ENCODE measurements around the gene BUB1. TPM values are rescaled to one million over a fixed set of nuclear protein-coding genes. Genes with fewer than 3 reads are reported as not detected.

Gene BUB1
- polyA plus RNA-seq, 1 donor from 2014 or later = 2.4 TPM

GRCh38 chr2:110713513-110714362 is 35.9 kb upstream of the BUB1 start:
- Histone ChIP-seq H3K9ac (ENCODE audit: low read length) (no peak overlapping the region), H2AFZ (ENCODE audit: low read depth, low read length) (no peak overlapping the region)
- TF ChIP-seq RAD21 (conservative IDR thresholded peaks at IDR 0.05) = no peak
- no peak for TF ChIP-seq MXI1 (conservative IDR thresholded peaks at IDR 0.05; ENCODE audit: poor library complexity, severe bottlenecking)
- TF ChIP-seq EZH2 (IDR thresholded peaks at IDR 0.05; ENCODE audit: borderline replicate concordance, insufficient read depth, low read length, poor library complexity, severe bottlenecking) = no peak
- no peak for TF ChIP-seq REST (IDR thresholded peaks at IDR 0.05; ENCODE audit: borderline replicate concordance)
- TF ChIP-seq POLR2AphosphoS5 (IDR thresholded peaks at IDR 0.05) = no peak

DNA sequence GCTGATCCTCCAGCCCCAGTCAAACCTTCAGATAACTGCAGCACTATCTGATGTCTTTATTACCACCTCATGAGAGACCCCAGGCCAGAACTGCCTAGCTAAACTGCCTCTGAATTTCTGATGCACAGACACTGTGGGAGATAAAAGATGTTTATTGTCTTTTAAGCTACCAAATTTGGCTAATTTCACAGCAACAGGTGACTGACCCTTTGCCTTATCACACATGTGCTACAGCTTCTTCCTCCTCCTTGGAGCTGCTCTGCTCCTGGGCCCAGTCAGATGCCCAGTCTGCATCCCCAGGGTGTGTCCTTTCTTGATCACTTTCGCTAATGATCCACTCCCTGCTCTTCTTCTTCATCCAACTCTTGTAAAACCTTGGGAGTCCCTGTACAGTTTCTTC is 34.9 kb upstream of the BUB1 start:
- H3K9me2 ChIP-seq (ENCODE audit: insufficient read depth, low read length) = no peaks in the 10 kb centered on the region
- H3K79me2 ChIP-seq (replicated peaks; ENCODE audit: insufficient read depth, low read length) = no peaks in the 10 kb centered on the region
- no peak overlapping the region for H3K9ac ChIP-seq (ENCODE audit: low read length)
- H3F3A ChIP-seq (ENCODE audit: insufficient read depth, low read length, poor library complexity, severe bottlenecking) = no peaks in the 10 kb centered on the region
- H3K4me3 ChIP-seq (ENCODE audit: low read length) = no peak overlapping the region
- H3K27me3 ChIP-seq (ENCODE audit: insufficient read depth, low read depth, low read length) = no peaks in the 10 kb centered on the region
- H3K27ac ChIP-seq (ENCODE audit: low read length) = no peak overlapping the region
- TF ChIP-seq TAF1 (IDR thresholded peaks at IDR 0.05; ENCODE audit: low read depth) (no peak), POLR2AphosphoS5 (IDR thresholded peaks at IDR 0.05) (no peak)
- no peaks in the 10 kb centered on the region for H4K20me1 ChIP-seq (ENCODE audit: insufficient read depth)
- H3K4me2 ChIP-seq (ENCODE audit: low read length) = no peak overlapping the region
- no peaks in the 10 kb centered on the region for H3K9me3 ChIP-seq (ENCODE audit: low read length)
- H2AFZ ChIP-seq (ENCODE audit: low read depth, low read length) = no peak overlapping the region
- no peaks in the 10 kb centered on the region for H3K36me3 ChIP-seq (ENCODE audit: insufficient read depth, low read length)

More at GRCh38 chr2:110713513-110714362, 35.9 kb upstream of the BUB1 start:
- no peak overlapping the region for H3K27ac ChIP-seq (ENCODE audit: low read length)
- no peaks in the 10 kb centered on the region for H3K9me2 ChIP-seq (ENCODE audit: insufficient read depth, low read length)
- H3K27me3 ChIP-seq (ENCODE audit: insufficient read depth, low read depth, low read length) = no peaks in the 10 kb centered on the region
- no peaks in the 10 kb centered on the region for H3K79me2 ChIP-seq (replicated peaks; ENCODE audit: insufficient read depth, low read length)
- no peaks in the 10 kb centered on the region for H3K9me3 ChIP-seq (ENCODE audit: low read length)
- H4K20me1 ChIP-seq (ENCODE audit: insufficient read depth) = no peaks in the 10 kb centered on the region
- H3K36me3 ChIP-seq (ENCODE audit: insufficient read depth, low read length) = no peaks in the 10 kb centered on the region
- no peak overlapping the region for H3K4me3 ChIP-seq (ENCODE audit: low read length)
- H3K4me2 ChIP-seq (ENCODE audit: low read length) = no peak overlapping the region
- H3F3A ChIP-seq (ENCODE audit: insufficient read depth, low read length, poor library complexity, severe bottlenecking) = no peaks in the 10 kb centered on the region

DNA sequence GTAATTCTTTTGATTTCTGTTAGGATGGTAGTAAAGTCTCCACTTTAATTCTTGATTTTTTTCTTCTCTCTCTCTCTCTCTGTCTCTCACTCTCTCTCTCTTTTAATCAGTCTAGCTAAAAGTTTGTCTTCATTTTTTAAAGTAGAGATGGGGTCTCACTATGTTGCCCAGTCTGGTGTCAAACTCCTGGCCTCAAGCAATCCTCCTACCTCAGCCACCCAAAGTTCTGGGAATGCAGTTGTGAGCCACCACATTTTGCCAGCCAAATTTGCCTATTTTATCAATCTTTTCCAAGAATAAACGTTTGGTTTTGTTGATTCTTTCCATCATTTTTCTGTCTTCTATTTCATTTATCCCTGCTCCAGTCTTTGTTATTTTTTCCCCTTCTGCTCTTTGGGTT is 30.6 kb upstream of the BUB1 start:
- Histone ChIP-seq H3K79me2 (replicated peaks; ENCODE audit: insufficient read depth, low read length) (no peaks in the 10 kb centered on the region), H3K9me2 (ENCODE audit: insufficient read depth, low read length) (no peaks in the 10 kb centered on the region), H2AFZ (ENCODE audit: low read depth, low read length) (no peak overlapping the region), H3K27me3 (ENCODE audit: insufficient read depth, low read depth, low read length) (no peaks in the 10 kb centered on the region), H3K4me2 (ENCODE audit: low read length) (no peak overlapping the region), H3K9me3 (ENCODE audit: low read length) (no peaks in the 10 kb centered on the region), H3F3A (ENCODE audit: insufficient read depth, low read length, poor library complexity, severe bottlenecking) (no peaks in the 10 kb centered on the region), H3K36me3 (ENCODE audit: insufficient read depth, low read length) (no peaks in the 10 kb centered on the region), H3K4me3 (ENCODE audit: low read length) (no peak overlapping the region), H3K9ac (ENCODE audit: low read length) (no peak overlapping the region), H3K27ac (ENCODE audit: low read length) (no peak overlapping the region), H4K20me1 (ENCODE audit: insufficient read depth) (no peaks in the 10 kb centered on the region)
- no peak for TF ChIP-seq MXI1 (conservative IDR thresholded peaks at IDR 0.05; ENCODE audit: poor library complexity, severe bottlenecking)
- TF ChIP-seq POLR2AphosphoS5 (IDR thresholded peaks at IDR 0.05) = no peak
- no peak for TF ChIP-seq CTCF (IDR thresholded peaks at IDR 0.05; ENCODE audit: poor library complexity, severe bottlenecking)
- TF ChIP-seq SMC3 (conservative IDR thresholded peaks at IDR 0.05; ENCODE audit: poor library complexity) = no peak
- TF ChIP-seq REST (IDR thresholded peaks at IDR 0.05; ENCODE audit: borderline replicate concordance) = no peak
- no peak for TF ChIP-seq EP300 (conservative IDR thresholded peaks at IDR 0.05; ENCODE audit: poor library complexity, severe bottlenecking)
- TF ChIP-seq RAD21 (conservative IDR thresholded peaks at IDR 0.05) = no peak
